Colonic mucosa (tissue), 4 donors: ENCODE data around the gene PPIF. TPM values are rescaled to one million over a fixed set of nuclear protein-coding genes. Genes with fewer than 3 reads are reported as not detected.

Source experiments
- DNase-seq: peaks from one replicate; pipeline ENCODE4 v3.0.0-alpha.2; 2020
- H3K27ac ChIP-seq: fragments of 200-600 bp; one replicate; pipeline ENCODE4 v1.8.0; 2021
- H3K27me3 ChIP-seq: fragments of 200-600 bp; one replicate; pipeline ENCODE4 v1.8.0; 2021
- H3K36me3 ChIP-seq: fragments of 200-600 bp; one replicate; pipeline ENCODE4 v1.8.0; 2021
- H3K4me1 ChIP-seq: fragments of 200-600 bp; one replicate; pipeline ENCODE4 v1.8.0; 2021; ENCODE audit warnings: mild to moderate bottlenecking
- H3K4me3 ChIP-seq: fragments of 200-600 bp; one replicate; pipeline ENCODE4 v1.8.0; 2021
- H3K9ac ChIP-seq, 2 donors: one replicate each; pipeline ENCODE4 v1.7.0; 2013; ENCODE audit warnings: control low read depth in 2 of 2, low read depth in 2 of 2, low read length in 2 of 2
- H3K9me3 ChIP-seq: fragments of 200-600 bp; one replicate; pipeline ENCODE4 v1.8.0; 2021
- intact Hi-C: fragments of 100-400 bp; cut with DNase I; formaldehyde crosslinking; loops from one replicate; pipeline ENCODE4 v1.14.1; 2022
- total RNA-seq, 2 donors: library from RNA; stranded (reverse); fragmentation: NEBNext Ultra II Directional in 1 of 2; extraction: Animal tissue kit (Norgen Biotek cat#: 25700) in 1 of 2; gene quantifications; one replicate each; pipeline ENCODE4 v1.2.1, GENCODE V29; 2021
- TF ChIP-seq, protein P1 (sequence below): fragments of 200-600 bp; IDR thresholded peaks from one replicate; pipeline ENCODE4 v1.8.0; 2022; ENCODE audit warnings: antibody characterized with exemption, mild to moderate bottlenecking
- donor health status: healthy.
- donor health status: DM: no; HTN: no; CAD: no.
- donor health status: DM: no; HTN: no; CAD: no.

PPIF gene
- total RNA-seq, 2 donors from 2014 or later = 99.3 to 154 TPM

DNA sequence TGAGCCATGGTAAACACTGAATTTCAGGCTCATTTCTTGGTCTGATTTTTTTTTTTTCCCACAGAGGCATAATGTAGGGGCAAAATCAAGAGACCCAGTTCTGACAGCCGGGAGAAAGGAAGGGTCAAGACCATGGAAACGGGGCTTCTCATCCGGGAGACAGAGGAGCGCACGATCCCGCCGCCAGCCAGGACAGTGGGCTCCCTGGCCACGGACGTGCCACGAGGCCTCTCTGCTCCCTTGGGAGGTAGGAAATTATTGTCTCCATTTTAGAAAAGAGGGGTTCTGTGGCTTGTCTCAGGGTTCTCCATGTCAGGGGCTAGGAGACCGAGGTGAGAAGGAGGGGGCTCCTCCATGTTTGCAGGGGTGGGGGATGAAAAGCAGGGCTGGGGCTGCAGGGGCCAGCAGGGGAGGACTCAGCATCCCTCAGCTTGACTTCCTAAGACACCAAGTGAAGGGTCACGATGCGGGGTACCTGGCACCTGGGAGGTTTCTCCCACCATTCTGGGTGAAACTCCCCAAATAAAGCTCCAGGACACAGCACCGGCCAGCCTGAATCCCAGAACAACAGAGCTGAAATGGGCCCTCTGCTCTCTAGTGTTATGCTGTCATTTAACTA, 37.6 kb downstream of the PPIF start:
- intact Hi-C loops = no loop called here
- peaks cover 1% of the 10 kb centered on the region for H3K4me1 ChIP-seq
- H3K4me3 ChIP-seq = no peak overlapping the region
- no peaks in the 10 kb centered on the region for H3K36me3 ChIP-seq
- H3K27ac ChIP-seq = no peak overlapping the region
- peak; percentile 12 for DNase-seq
- no peaks in the 10 kb centered on the region for H3K27me3 ChIP-seq
- no peak overlapping the region for H3K9ac ChIP-seq
- no peaks in the 10 kb centered on the region for H3K9me3 ChIP-seq
- TF ChIP-seq, protein P1, sequence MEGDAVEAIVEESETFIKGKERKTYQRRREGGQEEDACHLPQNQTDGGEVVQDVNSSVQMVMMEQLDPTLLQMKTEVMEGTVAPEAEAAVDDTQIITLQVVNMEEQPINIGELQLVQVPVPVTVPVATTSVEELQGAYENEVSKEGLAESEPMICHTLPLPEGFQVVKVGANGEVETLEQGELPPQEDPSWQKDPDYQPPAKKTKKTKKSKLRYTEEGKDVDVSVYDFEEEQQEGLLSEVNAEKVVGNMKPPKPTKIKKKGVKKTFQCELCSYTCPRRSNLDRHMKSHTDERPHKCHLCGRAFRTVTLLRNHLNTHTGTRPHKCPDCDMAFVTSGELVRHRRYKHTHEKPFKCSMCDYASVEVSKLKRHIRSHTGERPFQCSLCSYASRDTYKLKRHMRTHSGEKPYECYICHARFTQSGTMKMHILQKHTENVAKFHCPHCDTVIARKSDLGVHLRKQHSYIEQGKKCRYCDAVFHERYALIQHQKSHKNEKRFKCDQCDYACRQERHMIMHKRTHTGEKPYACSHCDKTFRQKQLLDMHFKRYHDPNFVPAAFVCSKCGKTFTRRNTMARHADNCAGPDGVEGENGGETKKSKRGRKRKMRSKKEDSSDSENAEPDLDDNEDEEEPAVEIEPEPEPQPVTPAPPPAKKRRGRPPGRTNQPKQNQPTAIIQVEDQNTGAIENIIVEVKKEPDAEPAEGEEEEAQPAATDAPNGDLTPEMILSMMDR = no peak

DNA sequence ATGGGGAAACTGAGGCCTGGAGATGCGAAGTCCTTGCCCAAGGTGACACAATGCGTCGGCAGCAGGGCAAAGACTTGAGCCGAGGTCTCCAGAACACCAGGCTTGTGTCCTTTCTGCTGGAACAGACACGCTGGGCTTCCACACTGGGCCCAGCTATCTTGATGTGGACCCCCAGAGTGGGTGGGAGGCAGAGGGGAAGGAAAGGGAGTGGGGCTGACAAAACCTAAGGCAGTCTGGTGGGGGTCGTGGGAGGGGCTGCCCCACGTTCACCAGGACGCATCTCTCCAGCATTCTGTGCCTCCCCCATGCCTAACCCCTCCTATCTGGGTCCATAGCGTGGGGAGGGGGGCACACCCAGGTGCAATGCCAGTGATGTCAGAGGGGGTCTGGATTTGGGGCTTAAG, 38.1 kb downstream of the PPIF start:
- Histone ChIP-seq H3K9ac (no peak overlapping the region), H3K4me1 (no peaks in the 10 kb centered on the region), H3K27ac (no peak overlapping the region), H3K27me3 (no peaks in the 10 kb centered on the region), H3K4me3 (no peak overlapping the region), H3K9me3 (no peaks in the 10 kb centered on the region), H3K36me3 (no peaks in the 10 kb centered on the region)
- DNase-seq = no peak
- TF ChIP-seq, protein P1 = no peak
- intact Hi-C loops = no loop called here

DNA sequence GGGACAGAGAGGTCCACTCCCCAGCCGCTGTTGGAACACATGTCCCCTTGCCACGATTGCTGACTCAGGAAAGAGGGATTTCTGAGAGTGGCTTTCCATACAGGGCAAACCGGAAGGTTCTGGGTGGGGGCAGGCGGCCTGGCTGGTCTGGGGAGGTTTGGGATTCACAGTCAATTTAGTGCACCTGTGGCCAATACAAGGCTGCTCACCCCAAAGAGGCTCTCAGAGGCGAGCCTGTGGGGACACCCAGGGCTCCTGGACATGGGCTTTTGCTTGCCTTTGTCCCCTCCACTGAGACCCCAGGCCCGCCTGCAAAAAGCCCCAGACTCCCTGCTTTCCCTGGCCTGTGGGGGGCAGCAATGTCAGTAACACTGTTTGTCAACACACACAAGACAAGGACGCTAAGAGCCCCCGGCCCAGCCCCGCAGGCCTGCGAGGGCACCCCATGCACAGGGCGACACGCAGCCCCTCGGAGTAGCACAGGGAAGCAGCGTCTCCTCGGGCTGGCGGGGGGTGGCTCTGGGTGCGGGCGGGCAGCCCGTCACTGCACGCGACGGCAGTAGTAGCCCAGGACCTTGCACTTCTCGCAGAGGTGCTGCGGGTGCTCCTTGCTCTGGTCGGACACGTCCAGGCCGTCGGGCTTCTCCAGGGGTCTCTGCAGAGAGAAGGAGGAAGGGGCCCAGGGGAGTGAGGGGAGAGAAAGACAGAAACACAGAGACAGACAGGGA, 38.7 kb downstream of the PPIF start:
- intact Hi-C loops = no loop called here
- H3K9me3 ChIP-seq = no peaks in the 10 kb centered on the region
- H3K27me3 ChIP-seq = no peaks in the 10 kb centered on the region
- H3K9ac ChIP-seq = no peak overlapping the region
- H3K36me3 ChIP-seq = no peaks in the 10 kb centered on the region
- DNase-seq = peak; percentile 17
- H3K27ac ChIP-seq = no peak overlapping the region
- TF ChIP-seq, protein P1 = no peak
- no peak overlapping the region for H3K4me3 ChIP-seq
- no peaks in the 10 kb centered on the region for H3K4me1 ChIP-seq

DNA sequence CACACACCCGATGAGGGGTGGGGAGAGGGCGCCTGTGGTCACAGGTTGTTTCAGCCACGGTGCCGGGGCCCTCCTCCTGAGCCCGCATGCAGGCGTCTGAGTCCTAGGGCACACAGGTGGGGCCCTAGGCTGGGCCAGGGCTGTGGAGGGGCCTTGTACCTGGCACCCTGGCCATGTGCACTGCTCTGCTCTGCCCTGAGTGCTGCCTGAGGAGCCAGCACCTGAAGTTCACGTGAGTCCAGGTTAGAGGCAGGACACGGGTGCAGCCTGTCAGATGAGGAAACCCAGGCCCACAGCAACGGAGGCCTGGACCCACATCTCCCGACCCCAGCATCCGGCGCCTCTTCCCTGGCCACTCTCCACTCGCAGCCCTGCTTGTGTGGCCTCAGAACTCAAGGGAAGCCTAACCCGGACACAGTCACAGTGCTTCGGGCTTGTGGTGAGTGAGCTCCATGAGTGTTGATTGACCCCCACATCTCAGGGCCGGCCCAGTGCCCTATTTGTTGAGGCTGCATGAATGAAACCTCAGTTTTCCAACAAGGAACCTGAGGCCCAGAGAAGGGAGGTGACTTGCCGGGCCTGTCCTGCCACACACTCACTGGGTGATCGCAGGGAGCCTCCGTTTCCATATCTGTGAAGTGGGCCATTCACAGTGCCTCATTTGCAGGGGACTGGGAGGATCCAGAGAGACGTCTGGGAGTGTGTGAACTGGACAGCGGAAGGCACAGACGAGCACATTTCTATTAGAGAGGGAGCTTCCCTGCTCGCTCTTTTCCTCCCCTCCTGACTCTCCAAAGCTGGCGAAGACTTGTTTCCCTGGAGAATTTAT, 39.6 kb downstream of the PPIF start:
- peak; percentile 16 for DNase-seq
- Histone ChIP-seq H3K9ac (no peak overlapping the region), H3K27ac (no peak overlapping the region), H3K4me3 (no peak overlapping the region), H3K9me3 (no peaks in the 10 kb centered on the region), H3K36me3 (no peaks in the 10 kb centered on the region), H3K4me1 (no peaks in the 10 kb centered on the region), H3K27me3 (no peaks in the 10 kb centered on the region)
- TF ChIP-seq, protein P1 = no peak
- intact Hi-C loops = no loop called here

DNA sequence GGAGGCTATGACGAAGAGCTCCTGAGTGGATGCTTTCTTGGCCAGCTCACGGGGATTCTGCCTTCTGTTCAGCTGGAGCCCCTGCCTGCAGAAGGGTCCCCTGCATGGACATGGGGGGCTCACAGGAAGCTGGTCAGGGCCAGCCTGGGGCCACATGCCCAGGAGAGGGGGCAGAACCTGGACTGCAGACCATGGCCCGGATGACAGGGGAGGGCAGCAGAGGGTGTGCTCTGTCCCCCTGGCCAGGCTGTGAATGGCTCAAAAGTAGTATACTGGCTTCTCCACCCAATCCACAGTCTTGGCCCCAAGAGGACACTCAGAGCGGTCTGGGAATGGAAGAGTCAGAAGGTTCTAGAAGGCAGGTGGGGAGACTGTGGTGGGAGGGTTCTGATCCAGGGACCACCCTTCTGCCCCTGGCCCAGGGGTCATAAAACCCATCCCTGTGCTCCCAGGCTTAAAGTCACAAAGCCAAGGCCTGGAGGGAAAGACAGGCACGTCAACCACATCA, 40.3 kb downstream of the PPIF start:
- TF ChIP-seq, protein P1 = no peak
- Histone ChIP-seq H3K4me1 (no peaks in the 10 kb centered on the region), H3K9me3 (no peaks in the 10 kb centered on the region), H3K27me3 (no peaks in the 10 kb centered on the region), H3K27ac (no peak overlapping the region), H3K4me3 (no peak overlapping the region), H3K9ac (no peak overlapping the region), H3K36me3 (no peaks in the 10 kb centered on the region)
- DNase-seq = no peak
- intact Hi-C loops = no loop called here
